Ovary (tissue), 9 donors: ENCODE data around the gene SH3PXD2B. TPM values are rescaled to one million over a fixed set of nuclear protein-coding genes. Genes with fewer than 3 reads are reported as not detected.

Experiments
- DNase-seq, 5 donors: peaks; one replicate each; pipeline ENCODE4 v3.0.0-alpha.2; 2019 to 2020
- H3K27ac ChIP-seq, 2 donors: fragments of 200-600 bp; one replicate each; pipeline versions ENCODE4 v1.5.1 to v1.8.0; 2019 to 2022
- H3K27me3 ChIP-seq: fragments of 200-600 bp; one replicate; pipeline ENCODE4 v1.8.0; 2022
- H3K36me3 ChIP-seq: fragments of 200-600 bp; sonication (generic); one replicate; pipeline ENCODE4 v1.5.1; 2019
- H3K4me1 ChIP-seq: one replicate; pipeline ENCODE4 v1.8.1; 2013; ENCODE audit warnings: mild to moderate bottlenecking, moderate library complexity; ENCODE audit not compliant: insufficient read depth
- H3K4me3 ChIP-seq: fragments of 200-600 bp; sonication (generic); one replicate; pipeline ENCODE4 v1.5.1; 2017
- H3K9me3 ChIP-seq, 2 donors: fragments of 200-600 bp in 1 of 2; sonication (generic) in 1 of 2; one replicate each; pipeline versions ENCODE4 v1.5.1 to v1.8.1; 2013 to 2019; ENCODE audit warnings: mild to moderate bottlenecking in 1 of 2, moderate library complexity in 1 of 2
- CTCF ChIP-seq, 3 donors: fragments of 450-650 bp in 2 of 3; fragments of 200-600 bp in 1 of 3; IDR thresholded peaks; one replicate each; pipeline versions ENCODE4 v1.5.1 to v1.8.0; 2016 to 2022; ENCODE audit warnings: antibody characterized with exemption in 3 of 3, mild to moderate bottlenecking in 1 of 3
- EP300 ChIP-seq: sonication (generic); formaldehyde crosslinking; IDR thresholded peaks from one replicate; pipeline ENCODE4 v1.6.1; 2017; ENCODE audit warnings: antibody characterized with exemption
- POLR2A ChIP-seq: fragments of 450-650 bp; IDR thresholded peaks from one replicate; pipeline ENCODE4 v1.6.1; 2017; ENCODE audit warnings: antibody characterized with exemption, mild to moderate bottlenecking, moderate library complexity
- WGBS, 3 donors: extraction: QIAGEN DNeasy Blood & Tissue Kit in 1 of 3; methylation state at CpG; one replicate each; pipeline versions ENCODE4 v1.1.5 to v1.1.7; 2013 to 2017; 5-methylcytosine and 5-hydroxymethylcytosine counted together
- intact Hi-C, 4 donors: fragments of 100-400 bp; cut with DNase I; formaldehyde crosslinking; loops; one replicate each; pipeline versions ENCODE4 v1.11.0 to v1.15.1; 2022 to 2023
- polyA plus RNA-seq, 2 donors: library from polyadenylated mRNA; stranded (reverse); fragments of 200-250 nt in 1 of 2; fragments of 350-450 nt in 1 of 2; fragmentation: Illumina TruSeq in 1 of 2; extraction: RNeasy Lipid Tissue Mini Kit (QIAGEN cat#74804) in 1 of 2; gene quantifications; one replicate each; pipeline ENCODE4 v1.2.3, GENCODE V29; 2013 to 2014
- total RNA-seq, 7 donors: library from RNA; depleted of rRNA in 2 of 7; stranded (reverse); fragments of >200 nt in 2 of 7; fragmentation: NEBNext Ultra II Directional in 3 of 7; extraction: Animal tissue kit (Norgen Biotek cat#: 25700) in 3 of 7; gene quantifications; one replicate each; pipeline versions ENCODE4 v1.1.0 to v1.2.4, GENCODE V29; 2016 to 2023
- donor health status: DM: no; HTN: no; CAD: no; lungs with moderate emphysema.
- donor health status: DM: no; HTN: no; CAD: no.
- donor health status: Bipolar disorder and iron deficiency.
- donor health status: DM: yes; HTN: yes; CAD: no.
- donor health status: DM: no; HTN: no; CAD: no.
- donor health status: DM: yes; HTN: yes; CAD: no.

The SH3PXD2B gene
- total and polyA plus RNA-seq, 9 donors = 13.0 to 71.8 (median 49.9) TPM

GRCh38 chr5:172474293-172474692, 20.0 kb upstream of the SH3PXD2B start:
- Histone ChIP-seq H3K36me3 (no peaks in the 10 kb centered on the region), H3K4me1 (no peaks in the 10 kb centered on the region), H3K4me3 (no peak overlapping the region), H3K9me3 (no peaks in the 10 kb centered on the region), H3K27me3 (no peaks in the 10 kb centered on the region), H3K27ac (no peak overlapping the region)
- no peak for DNase-seq
- intact Hi-C loops = loop anchor here in 1 of 4 donors (10.0 kb wide), 1 partner anchor 461 kb away; no protein-coding TSS in a partner anchor
- no peak for TF ChIP-seq EP300
- TF ChIP-seq POLR2A = no peak
- TF ChIP-seq CTCF (IDR thresholded peaks at IDR 0.05) = no peak
- WGBS, 3 donors = 86 to 89% (median 87%) methylated on average over 7 of the region's 7 CpGs

GRCh38 chr5:172473427-172473826, 19.1 kb upstream of the SH3PXD2B start:
- Histone ChIP-seq H3K4me1 (no peaks in the 10 kb centered on the region), H3K27ac (no peak overlapping the region), H3K9me3 (no peaks in the 10 kb centered on the region), H3K27me3 (no peaks in the 10 kb centered on the region), H3K4me3 (no peak overlapping the region), H3K36me3 (no peaks in the 10 kb centered on the region)
- TF ChIP-seq POLR2A (no peak), EP300 (no peak), CTCF (IDR thresholded peaks at IDR 0.05) (no peak)
- intact Hi-C loops = loop anchor here in 1 of 4 donors (10.0 kb wide), 1 partner anchor 461 kb away; no protein-coding TSS in a partner anchor
- 80 to 86% (median 83%) methylated on average over 5 of the region's 5 CpGs for WGBS, 3 donors
- no peak for DNase-seq

DNA sequence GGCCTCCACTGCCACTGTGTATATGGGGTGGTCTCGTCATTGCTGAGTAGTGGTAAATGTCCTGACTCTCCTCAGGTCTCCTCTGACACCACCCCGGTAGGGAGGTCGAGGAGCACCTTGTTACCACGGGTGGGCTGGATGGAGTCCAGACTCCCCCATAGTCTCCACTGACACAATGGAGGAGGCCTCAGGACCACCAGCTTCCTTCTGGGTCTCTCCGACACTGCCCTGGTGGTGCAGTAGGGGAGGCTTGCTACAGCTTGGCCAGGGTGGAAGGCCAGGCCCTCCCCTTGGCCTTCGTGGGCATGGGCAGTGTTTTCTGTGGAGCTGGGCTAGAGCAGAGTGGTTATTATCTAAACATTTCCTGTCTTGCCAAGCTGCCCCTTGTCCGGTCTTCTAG, 15.4 kb upstream of the SH3PXD2B start:
- Histone ChIP-seq H3K27ac (no peak overlapping the region), H3K27me3 (no peaks in the 10 kb centered on the region), H3K9me3 (no peaks in the 10 kb centered on the region), H3K4me3 (no peak overlapping the region), H3K36me3 (no peaks in the 10 kb centered on the region), H3K4me1 (no peaks in the 10 kb centered on the region)
- DNase-seq = peak in 1 of 5 donors; percentile 8
- intact Hi-C loops = loop anchor here in 2 of 4 donors (10.0 kb wide), 2 partner anchors 465 to 475 kb away; no protein-coding TSS in a partner anchor
- WGBS, 3 donors = 53 to 57% (median 54%) methylated on average over 7 of the region's 7 CpGs
- TF ChIP-seq EP300 = no peak
- no peak for TF ChIP-seq CTCF (IDR thresholded peaks at IDR 0.05)
- TF ChIP-seq POLR2A = no peak

GRCh38 chr5:172466062-172466461, 11.7 kb upstream of the SH3PXD2B start:
- no peaks in the 10 kb centered on the region for H3K27me3 ChIP-seq
- no peaks in the 10 kb centered on the region for H3K9me3 ChIP-seq
- no peak for TF ChIP-seq POLR2A
- TF ChIP-seq EP300 = no peak
- no peak for TF ChIP-seq CTCF (IDR thresholded peaks at IDR 0.05)
- no peak for DNase-seq
- no peaks in the 10 kb centered on the region for H3K4me1 ChIP-seq
- H3K36me3 ChIP-seq = no peaks in the 10 kb centered on the region
- intact Hi-C loops = loop anchor here in 1 of 4 donors (10.0 kb wide), 1 partner anchor 479 kb away; no protein-coding TSS in a partner anchor
- H3K27ac ChIP-seq = no peak overlapping the region
- 86 to 93% (median 89%) methylated on average over 7 of the region's 7 CpGs for WGBS, 3 donors
- no peak overlapping the region for H3K4me3 ChIP-seq
